ENCODE measurements around the gene ZNF407.

GRCh38 chr18:75113455-75113854 is 515.8 kb downstream of the ZNF407 start:
- TF ChIP-seq CTCF (tag by site-specific recombination; IDR thresholded peaks at IDR 0.05) (no peak), BCL11A (tag by site-specific recombination; IDR thresholded peaks at IDR 0.05; ENCODE audit: low read depth) (no peak), ZBTB17 (tag by site-specific recombination; IDR thresholded peaks at IDR 0.05) (no peak), ZNF391 (tag by site-specific recombination; IDR thresholded peaks at IDR 0.05; ENCODE audit: borderline replicate concordance, low read depth) (no peak), ZNF239 (tag by site-specific recombination; IDR thresholded peaks at IDR 0.05) (no peak), ZNF501 (tag by site-specific recombination; IDR thresholded peaks at IDR 0.05) (no peak), ZNF26 (tag by site-specific recombination; IDR thresholded peaks at IDR 0.05) (no peak), ZNF830 (tag by site-specific recombination; IDR thresholded peaks at IDR 0.05; ENCODE audit: low read depth) (no peak), ZNF324 (tag by site-specific recombination; IDR thresholded peaks at IDR 0.05) (no peak), ZBTB20 (tag by site-specific recombination; IDR thresholded peaks at IDR 0.05) (no peak), ZNF292 (tag by site-specific recombination; IDR thresholded peaks at IDR 0.05; ENCODE audit: borderline replicate concordance, low read depth) (no peak)
- TF ChIP-seq, protein P1, sequence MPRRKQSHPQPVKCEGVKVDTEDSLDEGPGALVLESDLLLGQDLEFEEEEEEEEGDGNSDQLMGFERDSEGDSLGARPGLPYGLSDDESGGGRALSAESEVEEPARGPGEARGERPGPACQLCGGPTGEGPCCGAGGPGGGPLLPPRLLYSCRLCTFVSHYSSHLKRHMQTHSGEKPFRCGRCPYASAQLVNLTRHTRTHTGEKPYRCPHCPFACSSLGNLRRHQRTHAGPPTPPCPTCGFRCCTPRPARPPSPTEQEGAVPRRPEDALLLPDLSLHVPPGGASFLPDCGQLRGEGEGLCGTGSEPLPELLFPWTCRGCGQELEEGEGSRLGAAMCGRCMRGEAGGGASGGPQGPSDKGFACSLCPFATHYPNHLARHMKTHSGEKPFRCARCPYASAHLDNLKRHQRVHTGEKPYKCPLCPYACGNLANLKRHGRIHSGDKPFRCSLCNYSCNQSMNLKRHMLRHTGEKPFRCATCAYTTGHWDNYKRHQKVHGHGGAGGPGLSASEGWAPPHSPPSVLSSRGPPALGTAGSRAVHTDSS (tag by site-specific recombination; IDR thresholded peaks at IDR 0.05), result no peak

All from HEK293 (cell line).